ENCODE measurements around the gene CENPP. TPM values are rescaled to one million over a fixed set of nuclear protein-coding genes. Genes with fewer than 3 reads are reported as not detected.

Gene CENPP
- total RNA-seq, 1 experiment from 2014 or later = 8.3 TPM

DNA sequence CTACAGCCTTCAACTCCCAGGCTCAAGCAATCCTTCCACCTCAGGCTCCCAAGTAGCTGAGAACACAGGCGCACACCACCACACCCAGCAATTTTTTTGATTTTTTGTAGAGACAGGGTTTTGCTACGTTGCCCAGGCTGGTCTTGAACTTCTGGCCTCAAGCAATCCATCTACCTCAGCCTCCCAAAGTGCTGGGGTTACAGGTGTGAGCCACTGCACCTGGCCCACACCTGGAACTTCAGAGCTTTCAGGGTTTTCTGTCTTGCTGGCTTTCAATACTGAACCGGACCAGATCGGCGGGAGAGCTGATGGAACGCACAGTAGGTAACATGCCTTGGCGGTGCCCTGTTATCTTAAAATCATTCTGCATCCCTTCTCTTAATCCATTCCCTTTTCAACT is 313.4 kb downstream of the CENPP start:
- intact Hi-C loops (cut with micrococcal nuclease) = no loop called here
- peaks cover 10% of the 10 kb centered on the region; the same call in 1 of the 2 replicates for H3K36me3 ChIP-seq (ENCODE audit: low read depth, low read length)
- H3K4me2 ChIP-seq (ENCODE audit: low read length) = no peak overlapping the region
- TF ChIP-seq EZH2 (IDR thresholded peaks at IDR 0.05; ENCODE audit: low read length, unreplicated experiment) = no peak
- TF ChIP-seq, protein P1, sequence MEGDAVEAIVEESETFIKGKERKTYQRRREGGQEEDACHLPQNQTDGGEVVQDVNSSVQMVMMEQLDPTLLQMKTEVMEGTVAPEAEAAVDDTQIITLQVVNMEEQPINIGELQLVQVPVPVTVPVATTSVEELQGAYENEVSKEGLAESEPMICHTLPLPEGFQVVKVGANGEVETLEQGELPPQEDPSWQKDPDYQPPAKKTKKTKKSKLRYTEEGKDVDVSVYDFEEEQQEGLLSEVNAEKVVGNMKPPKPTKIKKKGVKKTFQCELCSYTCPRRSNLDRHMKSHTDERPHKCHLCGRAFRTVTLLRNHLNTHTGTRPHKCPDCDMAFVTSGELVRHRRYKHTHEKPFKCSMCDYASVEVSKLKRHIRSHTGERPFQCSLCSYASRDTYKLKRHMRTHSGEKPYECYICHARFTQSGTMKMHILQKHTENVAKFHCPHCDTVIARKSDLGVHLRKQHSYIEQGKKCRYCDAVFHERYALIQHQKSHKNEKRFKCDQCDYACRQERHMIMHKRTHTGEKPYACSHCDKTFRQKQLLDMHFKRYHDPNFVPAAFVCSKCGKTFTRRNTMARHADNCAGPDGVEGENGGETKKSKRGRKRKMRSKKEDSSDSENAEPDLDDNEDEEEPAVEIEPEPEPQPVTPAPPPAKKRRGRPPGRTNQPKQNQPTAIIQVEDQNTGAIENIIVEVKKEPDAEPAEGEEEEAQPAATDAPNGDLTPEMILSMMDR (conservative IDR thresholded peaks at IDR 0.05; ENCODE audit: low read depth, low read length) = no peak
- no peak for TF ChIP-seq EZH2phosphoT487 (IDR thresholded peaks at IDR 0.05; ENCODE audit: borderline replicate concordance, low read length)
- CTCF ChIA-PET = no interaction called here
- ATAC-seq (no peak), DNase-seq (no peak)
- no peaks in the 10 kb centered on the region for H3K9me2 ChIP-seq (replicated peaks; ENCODE audit: low read length)
- no peak overlapping the region for H3K27ac ChIP-seq (ENCODE audit: low read length)
- H3K27me3 ChIP-seq (ENCODE audit: low read length) = no peaks in the 10 kb centered on the region
- no peak overlapping the region for H3K4me3 ChIP-seq (ENCODE audit: low read length)
- H3K79me2 ChIP-seq (ENCODE audit: low read length) = no peaks in the 10 kb centered on the region
- H3K9me3 ChIP-seq (ENCODE audit: low read length) = no peaks in the 10 kb centered on the region
- H4K20me1 ChIP-seq (ENCODE audit: low read length) = no peaks in the 10 kb centered on the region
- BruUV-seq (replicated peaks) = no TSS peak
- no peaks in the 10 kb centered on the region for H3F3A ChIP-seq (ENCODE audit: low read length, unreplicated experiment)
- H2AFZ ChIP-seq (ENCODE audit: low read length) = no peak overlapping the region
- no peak overlapping the region for H3K9ac ChIP-seq (ENCODE audit: low read length)
- no peaks in the 10 kb centered on the region for H3K4me1 ChIP-seq (ENCODE audit: insufficient read depth, low read length)
- POLR2A ChIA-PET (ENCODE audit: unreplicated experiment) = no interaction called here

DNA sequence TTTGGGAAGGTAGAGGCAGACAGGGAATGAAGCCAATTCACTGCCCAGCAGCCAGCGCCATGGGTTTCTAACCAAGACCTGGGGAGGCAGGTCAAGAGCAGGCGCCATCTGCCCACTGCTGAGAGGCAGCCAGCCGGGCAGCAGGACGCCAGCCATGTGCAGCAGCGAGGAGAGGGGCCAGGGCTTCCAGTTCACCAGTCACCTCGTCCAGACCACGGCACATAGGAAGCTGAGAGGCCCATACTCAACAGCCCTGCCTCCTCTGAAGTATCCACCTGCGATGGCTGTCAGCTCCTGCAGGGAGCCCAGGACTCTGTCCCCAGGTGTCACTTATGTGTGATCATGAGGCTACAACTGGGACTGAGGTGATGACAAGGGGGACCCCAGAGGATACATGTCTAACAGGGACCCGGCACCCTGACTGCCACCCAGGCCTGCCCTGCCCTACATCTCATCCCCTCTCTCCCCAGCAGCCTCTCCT is 314.1 kb downstream of the CENPP start:
- peaks cover 7% of the 10 kb centered on the region; the same call in 1 of the 2 replicates for H3K36me3 ChIP-seq (ENCODE audit: low read depth, low read length)
- no peak overlapping the region for H3K27ac ChIP-seq (ENCODE audit: low read length)
- no peaks in the 10 kb centered on the region for H3K4me1 ChIP-seq (ENCODE audit: insufficient read depth, low read length)
- no peak for ATAC-seq
- BruUV-seq (replicated peaks) = no TSS peak
- H3K4me2 ChIP-seq (ENCODE audit: low read length) = no peak overlapping the region
- H3K79me2 ChIP-seq (ENCODE audit: low read length) = no peaks in the 10 kb centered on the region
- H3K4me3 ChIP-seq (ENCODE audit: low read length) = no peak overlapping the region
- TF ChIP-seq, protein P1 (conservative IDR thresholded peaks at IDR 0.05; ENCODE audit: low read depth, low read length) = no peak
- TF ChIP-seq EZH2 (IDR thresholded peaks at IDR 0.05; ENCODE audit: low read length, unreplicated experiment) (no peak), EZH2phosphoT487 (IDR thresholded peaks at IDR 0.05; ENCODE audit: borderline replicate concordance, low read length) (no peak)
- no peaks in the 10 kb centered on the region for H3K27me3 ChIP-seq (ENCODE audit: low read length)
- no peaks in the 10 kb centered on the region for H3K9me3 ChIP-seq (ENCODE audit: low read length)
- H4K20me1 ChIP-seq (ENCODE audit: low read length) = no peaks in the 10 kb centered on the region
- intact Hi-C loops (cut with micrococcal nuclease) = no loop called here
- no peaks in the 10 kb centered on the region for H3K9me2 ChIP-seq (replicated peaks; ENCODE audit: low read length)
- CTCF ChIA-PET = no interaction called here
- H2AFZ ChIP-seq (ENCODE audit: low read length) = no peak overlapping the region
- POLR2A ChIA-PET (ENCODE audit: unreplicated experiment) = no interaction called here
- no peak overlapping the region for H3K9ac ChIP-seq (ENCODE audit: low read length)
- no peaks in the 10 kb centered on the region for H3F3A ChIP-seq (ENCODE audit: low read length, unreplicated experiment)
- DNase-seq = no peak

DNA sequence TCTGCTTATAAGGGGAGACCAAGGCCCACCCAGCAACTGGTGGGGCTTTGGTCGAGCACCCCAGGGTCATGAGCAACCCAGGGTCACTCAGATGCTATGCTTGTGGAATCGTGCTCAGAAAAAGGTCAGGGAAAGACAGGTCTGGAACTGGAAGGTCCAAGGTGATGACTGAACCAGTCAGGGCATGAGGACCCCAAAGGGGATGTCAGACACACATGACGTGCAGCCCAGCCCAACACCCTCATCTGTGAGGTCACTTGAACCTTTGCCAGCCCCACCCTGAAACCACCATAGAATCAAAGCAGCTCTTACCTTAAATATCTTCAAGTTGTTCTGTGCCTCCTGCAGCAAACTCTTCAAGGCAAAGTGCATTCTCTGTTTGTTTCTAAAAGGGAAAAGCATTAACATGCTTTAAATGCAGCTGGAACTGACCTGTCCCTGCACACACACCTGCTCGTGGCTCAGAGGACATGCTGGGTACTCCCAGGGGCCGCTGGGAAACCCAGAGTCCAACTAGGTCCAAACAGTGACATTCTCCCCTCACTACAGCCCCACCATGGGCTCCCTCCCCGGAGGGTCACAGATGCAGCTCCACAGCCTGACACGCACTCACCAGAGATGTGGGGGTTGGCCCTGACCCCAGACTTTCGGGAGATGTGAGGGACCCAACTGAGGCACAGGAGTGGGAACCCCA is 314.8 kb downstream of the CENPP start:
- Histone ChIP-seq H3K4me1 (ENCODE audit: insufficient read depth, low read length) (no peaks in the 10 kb centered on the region), H3K79me2 (ENCODE audit: low read length) (no peaks in the 10 kb centered on the region), H3K27me3 (ENCODE audit: low read length) (no peaks in the 10 kb centered on the region), H3K4me2 (ENCODE audit: low read length) (no peak overlapping the region), H3F3A (ENCODE audit: low read length, unreplicated experiment) (no peaks in the 10 kb centered on the region), H2AFZ (ENCODE audit: low read length) (no peak overlapping the region), H3K27ac (ENCODE audit: low read length) (no peak overlapping the region), H4K20me1 (ENCODE audit: low read length) (no peaks in the 10 kb centered on the region), H3K9me3 (ENCODE audit: low read length) (no peaks in the 10 kb centered on the region), H3K9me2 (replicated peaks; ENCODE audit: low read length) (no peaks in the 10 kb centered on the region), H3K4me3 (ENCODE audit: low read length) (no peak overlapping the region), H3K9ac (ENCODE audit: low read length) (no peak overlapping the region), H3K36me3 (ENCODE audit: low read depth, low read length) (peaks cover 7% of the 10 kb centered on the region; the same call in 1 of the 2 replicates)
- ChIA-PET CTCF (no interaction called here), POLR2A (ENCODE audit: unreplicated experiment) (no interaction called here)
- ATAC-seq (no peak), DNase-seq (no peak)
- intact Hi-C loops (cut with micrococcal nuclease) = no loop called here
- TF ChIP-seq EZH2phosphoT487 (IDR thresholded peaks at IDR 0.05; ENCODE audit: borderline replicate concordance, low read length) (no peak), EZH2 (IDR thresholded peaks at IDR 0.05; ENCODE audit: low read length, unreplicated experiment) (no peak)
- TF ChIP-seq, protein P1 (conservative IDR thresholded peaks at IDR 0.05; ENCODE audit: low read depth, low read length) = no peak
- BruUV-seq (replicated peaks) = no TSS peak

All from PC-3 (cell line).